H1 (cell line): Measurements from ENCODE around the gene SERPINB8. TPM values are rescaled to one million over a fixed set of nuclear protein-coding genes. Genes with fewer than 3 reads are reported as not detected.

Experiments used
- CTCF ChIA-PET: fragments of 300-600 bp; sonication (Branson Sonifier 250); formaldehyde crosslinking; loops from one replicate; lab custom pipeline; 2021; ENCODE audit not compliant: partially characterized antibody; lab: Charles Lee
- POLR2A ChIA-PET: fragments of 300-600 bp; sonication (Branson Sonifier 250); formaldehyde crosslinking; loops from one replicate; lab custom pipeline; 2021; ENCODE audit warnings: inconsistent platforms; ENCODE audit not compliant: partially characterized antibody; lab: Charles Lee
- DNase-seq, 2 experiments: peaks; one replicate each; pipeline versions ENCODE4 v3.0.0 to v3.0.0-alpha.2; 2010 to 2022; ENCODE audit warnings: low spot score in 2 of 2, low read depth in 1 of 2, mixed read lengths in 1 of 2
- FAIRE-seq: peaks from 2 replicates; lab custom pipeline; 2011; peaks lifted over from hg19 to GRCh38; lab: Jason Lieb, UNC
- H2AFZ ChIP-seq: 2 replicates; pipeline ENCODE4 v1.8.1; 2012; ENCODE audit warnings: low read length, inconsistent platforms
- H2AK5ac ChIP-seq: 2 replicates; pipeline ENCODE4 v1.6.1; 2013; ENCODE audit warnings: low read depth, low read length
- H2BK120ac ChIP-seq: replicated peaks from 2 replicates; pipeline ENCODE3; 2013; ENCODE audit warnings: low read depth, low read length, inconsistent platforms
- H2BK12ac ChIP-seq: 2 replicates; pipeline ENCODE4 v1.6.1; 2013; ENCODE audit warnings: low read depth, low read length
- H2BK15ac ChIP-seq: 2 replicates; pipeline ENCODE4 v1.6.1; 2013; ENCODE audit warnings: low read length
- H2BK20ac ChIP-seq: 2 replicates; pipeline ENCODE4 v1.6.1; 2013; ENCODE audit warnings: low read length
- H2BK5ac ChIP-seq: 2 replicates; pipeline ENCODE4 v1.6.1; 2013; ENCODE audit warnings: low read depth, low read length
- H3K14ac ChIP-seq: 2 replicates; pipeline ENCODE4 v1.6.1; 2013; ENCODE audit warnings: inconsistent platforms; ENCODE audit not compliant: insufficient read length
- H3K18ac ChIP-seq: 2 replicates; pipeline ENCODE4 v1.6.1; 2013; ENCODE audit warnings: low read length; ENCODE audit errors: extremely low read depth
- H3K23ac ChIP-seq: 2 replicates; pipeline ENCODE4 v1.6.1; 2013; ENCODE audit warnings: inconsistent platforms; ENCODE audit not compliant: insufficient read length
- H3K23me2 ChIP-seq: 2 replicates; pipeline ENCODE4 v1.6.1; 2013; ENCODE audit warnings: low read depth, low read length
- H3K27ac ChIP-seq: 2 replicates; pipeline ENCODE4 v1.6.1; 2011; ENCODE audit warnings: low read depth, low read length, inconsistent platforms
- H3K27me3 ChIP-seq, 4 experiments: replicated peaks in 1 of 4; 1 replicate in 1 of 4; 2 replicates in 3 of 4; pipeline versions ENCODE4 v1.6.1 to v1.8.1; 2011 to 2013; ENCODE audit warnings: low read length in 3 of 4, mild to moderate bottlenecking in 3 of 4, inconsistent platforms in 2 of 4, mixed read lengths in 2 of 4, moderate library complexity in 1 of 4; ENCODE audit not compliant: control insufficient read depth in 3 of 4, insufficient read depth in 3 of 4; ENCODE audit errors: extremely low read depth in 1 of 4
- H3K36me3 ChIP-seq, 4 experiments: 2 replicates each; pipeline versions ENCODE4 v1.6.1 to v1.8.1; 2011 to 2013; ENCODE audit warnings: mild to moderate bottlenecking in 4 of 4, low read length in 3 of 4, moderate library complexity in 2 of 4, control low read depth in 1 of 4, inconsistent platforms in 1 of 4; ENCODE audit not compliant: insufficient read depth in 4 of 4, control insufficient read depth in 2 of 4
- H3K4ac ChIP-seq: replicated peaks from 2 replicates; pipeline ENCODE3; 2013; ENCODE audit warnings: low read length, low read depth, mixed read lengths, inconsistent platforms; ENCODE audit not compliant: insufficient read length
- H3K4me1 ChIP-seq, 4 experiments: replicated peaks in 1 of 4; 1 replicate in 1 of 4; 2 replicates in 3 of 4; pipeline versions ENCODE4 v1.6.1 to v1.8.1; 2011 to 2013; ENCODE audit warnings: low read length in 3 of 4, inconsistent platforms in 2 of 4, mixed read lengths in 1 of 4; ENCODE audit not compliant: insufficient read depth in 4 of 4, control insufficient read depth in 3 of 4
- H3K4me2 ChIP-seq, 2 experiments: 2 replicates each; pipeline versions ENCODE4 v1.6.1 to v1.8.1; 2011 to 2013; ENCODE audit warnings: low read depth in 2 of 2, low read length in 2 of 2, control low read depth in 1 of 2, inconsistent platforms in 1 of 2, mild to moderate bottlenecking in 1 of 2; ENCODE audit not compliant: insufficient read depth in 1 of 2
- H3K4me3 ChIP-seq, 4 experiments: fragments of 200-600, 300-600 bp in 1 of 4; sonication (generic), shearing (Covaris generic), sonication (Bioruptor Twin) in 1 of 4; 2 replicates each; pipeline versions ENCODE4 v1.5.1 to v1.8.1; 2011 to 2016; ENCODE audit warnings: low read length in 4 of 4, low read depth in 3 of 4, control low read depth in 2 of 4, inconsistent platforms in 2 of 4, mild to moderate bottlenecking in 2 of 4, mixed read lengths in 1 of 4, moderate library complexity in 1 of 4; ENCODE audit not compliant: insufficient read depth in 2 of 4; ENCODE audit errors: extremely low read depth in 1 of 4
- H3K56ac ChIP-seq: replicated peaks from 2 replicates; pipeline ENCODE3; 2013; ENCODE audit warnings: low read depth, mild to moderate bottlenecking, mixed read lengths, low read length, inconsistent platforms; ENCODE audit not compliant: insufficient read length
- H3K79me1 ChIP-seq: 2 replicates; pipeline ENCODE4 v1.6.1; 2013; ENCODE audit warnings: low read depth, low read length, control low read depth
- H3K79me2 ChIP-seq, 2 experiments: 2 replicates each; pipeline versions ENCODE4 v1.6.1 to v1.8.1; 2012 to 2013; ENCODE audit warnings: low read length in 2 of 2, mild to moderate bottlenecking in 2 of 2, inconsistent platforms in 1 of 2; ENCODE audit not compliant: insufficient read depth in 2 of 2, control insufficient read depth in 1 of 2
- H3K9ac ChIP-seq, 4 experiments: replicated peaks in 1 of 4; 1 replicate in 1 of 4; 2 replicates in 3 of 4; pipeline versions ENCODE4 v1.6.1 to v1.8.1; 2011 to 2013; ENCODE audit warnings: low read depth in 3 of 4, low read length in 3 of 4, control low read depth in 2 of 4, mild to moderate bottlenecking in 2 of 4, moderate library complexity in 2 of 4, inconsistent platforms in 1 of 4; ENCODE audit errors: extremely low read depth in 1 of 4
- H3K9me3 ChIP-seq, 2 experiments: 2 replicates each; pipeline versions ENCODE4 v1.6.1 to v1.8.1; 2012 to 2013; ENCODE audit warnings: mild to moderate bottlenecking in 2 of 2, moderate library complexity in 2 of 2, control low read depth in 1 of 2, inconsistent platforms in 1 of 2, low read depth in 1 of 2, low read length in 1 of 2, mixed read lengths in 1 of 2; ENCODE audit not compliant: insufficient read depth in 2 of 2
- H4K20me1 ChIP-seq, 2 experiments: replicated peaks in 1 of 2; 2 replicates each; pipeline versions ENCODE3 to v1.8.1; 2011 to 2013; ENCODE audit warnings: inconsistent platforms in 2 of 2, low read length in 2 of 2, mild to moderate bottlenecking in 1 of 2; ENCODE audit not compliant: insufficient read depth in 2 of 2, control insufficient read depth in 1 of 2
- H4K5ac ChIP-seq: 2 replicates; pipeline ENCODE4 v1.6.1; 2013; ENCODE audit warnings: low read length, low read depth, mixed read lengths, inconsistent platforms; ENCODE audit not compliant: insufficient read length
- H4K8ac ChIP-seq: 2 replicates; pipeline ENCODE4 v1.8.0; 2013; ENCODE audit warnings: mild to moderate bottlenecking, moderate library complexity, low read length, inconsistent platforms; ENCODE audit not compliant: insufficient read depth; ENCODE audit errors: extremely low read depth
- H4K91ac ChIP-seq: replicated peaks from 2 replicates; pipeline ENCODE3; 2013; ENCODE audit warnings: low read length, mixed read lengths, inconsistent platforms; ENCODE audit not compliant: insufficient read length
- BRCA1 ChIP-seq: IDR thresholded peaks from 2 replicates; pipeline ENCODE4 v1.6.1; 2012; ENCODE audit warnings: low read depth, low read length, improper control_type of control experiment
- CHD1 ChIP-seq: IDR thresholded peaks from 2 replicates; pipeline ENCODE4 v1.6.1; 2012; ENCODE audit warnings: low read depth, low read length, improper control_type of control experiment
- CTCF ChIP-seq, 3 experiments: IDR thresholded peaks; 1 replicate in 2 of 3; 2 replicates in 1 of 3; pipeline versions ENCODE4 v1.5.1 to v1.6.1; 2011; ENCODE audit warnings: low read length in 3 of 3, mild to moderate bottlenecking in 3 of 3, inconsistent platforms in 2 of 3, low read depth in 1 of 3, moderate library complexity in 1 of 3; ENCODE audit not compliant: insufficient read depth in 1 of 3; ENCODE audit errors: control extremely low read depth in 1 of 3
- EZH2 ChIP-seq: fragments of 200-600 bp; sonication (generic); IDR thresholded peaks from 2 replicates; pipeline ENCODE4 v1.7.1; 2012; ENCODE audit warnings: low read depth, mild to moderate bottlenecking, moderate library complexity, low read length, inconsistent platforms; ENCODE audit not compliant: severe bottlenecking
- KDM5A ChIP-seq: fragments of 200-600 bp; IDR thresholded peaks from 2 replicates; pipeline ENCODE4 v1.7.1; 2012; ENCODE audit warnings: mild to moderate bottlenecking, low read length, inconsistent platforms, mixed read lengths
- NANOG ChIP-seq: IDR thresholded peaks from 2 replicates; pipeline ENCODE4 v1.6.1; 2011; ENCODE audit warnings: low read length, low read depth, mild to moderate bottlenecking, inconsistent platforms; ENCODE audit not compliant: insufficient read depth, poor library complexity, severe bottlenecking
- PHF8 ChIP-seq: fragments of 200-600 bp; sonication (generic); conservative IDR thresholded peaks from 2 replicates; pipeline ENCODE4 v1.7.1; 2012; ENCODE audit warnings: low read depth, mild to moderate bottlenecking, inconsistent platforms, low read length, moderate library complexity
- POLR2AphosphoS5 ChIP-seq: IDR thresholded peaks from 2 replicates; pipeline ENCODE4 v1.6.1; 2011; ENCODE audit warnings: low read depth, low read length
- SIN3A ChIP-seq, 2 experiments: IDR thresholded peaks in 1 of 2; conservative IDR thresholded peaks in 1 of 2; 2 replicates each; pipeline ENCODE4 v1.6.1; 2011 to 2012; ENCODE audit warnings: low read length in 2 of 2, improper control_type of control experiment in 1 of 2, low read depth in 1 of 2, mild to moderate bottlenecking in 1 of 2
- SP1 ChIP-seq: IDR thresholded peaks from 2 replicates; pipeline ENCODE4 v1.6.1; 2011; ENCODE audit warnings: low read depth, low read length
- ZNF274 ChIP-seq: IDR thresholded peaks from 2 replicates; pipeline ENCODE4 v1.7.0; 2012; ENCODE audit warnings: low read length, borderline replicate concordance; ENCODE audit errors: extremely low read depth
- WGBS, 2 experiments: shearing (Covaris generic) in 1 of 2; methylation state at CpG; one replicate each; pipeline versions ENCODE4 v1.1.6 to v1.1.7; 2013 to 2015; ENCODE audit warnings: low lambda C conversion rate in 2 of 2, mixed read lengths in 2 of 2, inconsistent platforms in 1 of 2, low coverage in 1 of 2, missing lambda C conversion rate in 1 of 2; ENCODE audit not compliant: insufficient replicate concordance in 2 of 2, insufficient coverage in 1 of 2, insufficient read length in 1 of 2; ENCODE audit errors: extremely low coverage in 1 of 2, missing lambda C conversion rate in 1 of 2; 5-methylcytosine and 5-hydroxymethylcytosine counted together
- polyA plus RNA-seq, 7 experiments: library from polyadenylated mRNA; depleted of rRNA in 3 of 7; stranded (reverse) in 5 of 7; unstranded in 2 of 7; fragments of >200 nt in 5 of 7; fragments of 200-250 nt in 2 of 7; gene quantifications; 1 replicate in 5 of 7; 2 replicates in 1 of 7; 4 replicates in 1 of 7; pipeline versions ENCODE4 v1.2.1 to v1.2.3, GENCODE V29; 2011 to 2013; ENCODE audit warnings: missing spikeins in 2 of 7, mixed read lengths in 2 of 7
- total RNA-seq: library from RNA; stranded (reverse); fragmentation: NEBNext Ultra II Directional; extraction: Animal tissue kit (Norgen Biotek cat#: 25700); gene quantifications from 2 replicates; pipeline ENCODE4 v1.2.1, GENCODE V29; 2021

Gene SERPINB8
- total and polyA plus RNA-seq, 2 of the 8 experiments (the other 6 are each of a cell fraction or from before 2014, with no cell fraction given), result 0.42 to 1.2 TPM

GRCh38 chr18:63979409-63979920 is 9.6 kb downstream of the SERPINB8 start:
- DNase-seq (peak in 1 of 2 experiments; percentile 61), FAIRE-seq (peak; percentile 74)
- H2BK20ac ChIP-seq, result no peak overlapping the region
- no peak overlapping the region for H3K4ac ChIP-seq
- peaks cover 1 to 2% of the 10 kb centered on the region in 2 experiments for H4K20me1 ChIP-seq
- no peak overlapping the region for H2BK12ac ChIP-seq
- no peak overlapping the region for H3K23ac ChIP-seq
- H2BK5ac ChIP-seq, result no peak overlapping the region
- ChIA-PET CTCF (interaction anchor here (0.8 to 2.0 kb wide), 7 partner anchors 12 to 42 kb away, joined by 3 to 14 read pairs (median 4); no protein-coding TSS in a partner anchor), POLR2A (no interaction called here)
- H3K9me3 ChIP-seq, result no peaks in the 10 kb centered on the region
- no peak overlapping the region for H3K27ac ChIP-seq
- H4K8ac ChIP-seq, result no peak overlapping the region
- no peak overlapping the region for H3K4me2 ChIP-seq
- no peak overlapping the region for H3K18ac ChIP-seq
- no peak overlapping the region for H4K5ac ChIP-seq
- 42% methylated on average over 6 of the region's 6 CpGs; no CpG with 5 or more reads in 1 of the 2 experiments for WGBS, 2 experiments
- H3K79me2 ChIP-seq, result no peaks in the 10 kb centered on the region
- no peak overlapping the region for H3K56ac ChIP-seq
- H3K36me3 ChIP-seq, result no peaks in the 10 kb centered on the region
- no peak overlapping the region for H3K14ac ChIP-seq
- H3K79me1 ChIP-seq, result no peaks in the 10 kb centered on the region; the same call in 1 of the 2 replicates
- H3K23me2 ChIP-seq, result no peaks in the 10 kb centered on the region
- H2BK15ac ChIP-seq, result no peak overlapping the region
- H3K27me3 ChIP-seq, result peaks cover 21 to 52% (median 34%) of the 10 kb centered on the region in 4 experiments
- no peaks in the 10 kb centered on the region for H3K4me1 ChIP-seq
- H3K9ac ChIP-seq, result no peak overlapping the region
- no peak overlapping the region for H4K91ac ChIP-seq
- H2AFZ ChIP-seq, result peak overlapping the region; percentile 63; the same call in 1 of the 2 replicates
- no peak overlapping the region for H2BK120ac ChIP-seq
- H3K4me3 ChIP-seq, result no peak overlapping the region
- no peak overlapping the region for H2AK5ac ChIP-seq
- TF ChIP-seq PHF8 (no peak), SIN3A (conservative IDR thresholded peaks at IDR 0.05 in 1 of 2, IDR thresholded peaks at IDR 0.05 in 1 of 2; ENCODE audit: low read depth in 1 of 2, low read length in 2 of 2) (no peak), CHD1 (no peak), BRCA1 (no peak), KDM5A (no peak), POLR2AphosphoS5 (no peak), EZH2 (no peak), SP1 (no peak), CTCF (IDR thresholded peaks at IDR 0.05; ENCODE audit: control extremely low read depth in 1 of 3, insufficient read depth in 1 of 3, low read depth in 1 of 3, low read length in 3 of 3) (peak in 2 of 3 experiments; percentile 78 to 87; a peak in 3 of 4 replicates), ZNF274 (no peak), NANOG (no peak)
